ENCODE data around the gene PLAAT2.
"Not testable (repeated sequence)": the region's sequence is repeated elsewhere in the genome, so short reads cannot be mapped to it uniquely, and the experiment has no call there.

Gene PLAAT2

GRCh38 chr11:63563201-63564055 is at the start of gene PLAAT2:
TSS of gene PLAAT2 (minus strand) at chr11:63563379. CDS start at chr11:63563324, 55 bp downstream.
- DNase-seq, result no peak

- no peak for DNase-seq
Measured at GRCh38 chr11:63612181-63612580, 49.0 kb upstream of the PLAAT2 start.

- no peak for DNase-seq
Measured at GRCh38 chr11:63611395-63611747, 48.2 kb upstream of the PLAAT2 start.

- no peak for DNase-seq
Measured at GRCh38 chr11:63610604-63611394, 47.6 kb upstream of the PLAAT2 start.

GRCh38 chr11:63609971-63610580 is 46.9 kb upstream of the PLAAT2 start:
- no peak for DNase-seq

GRCh38 chr11:63609536-63609935 is 46.4 kb upstream of the PLAAT2 start:
- no peak for DNase-seq

- DNase-seq, result no peak
Measured at GRCh38 chr11:63608353-63609345, 45.5 kb upstream of the PLAAT2 start.

- DNase-seq, result no peak
Measured at GRCh38 chr11:63603180-63603518, 40.0 kb upstream of the PLAAT2 start.

GRCh38 chr11:63602290-63603179 is 39.4 kb upstream of the PLAAT2 start:
- DNase-seq, result not testable (repeated sequence)

- DNase-seq, result no peak
Measured at GRCh38 chr11:63599211-63600122, 36.3 kb upstream of the PLAAT2 start.

GRCh38 chr11:63598556-63598955 is 35.4 kb upstream of the PLAAT2 start:
- DNase-seq, result no peak

- no peak for DNase-seq
Measured at GRCh38 chr11:63595296-63595695, 32.1 kb upstream of the PLAAT2 start.

GRCh38 chr11:63592975-63593395 is 29.8 kb upstream of the PLAAT2 start:
- DNase-seq, result peak; percentile 37

- DNase-seq, result no peak
Measured at GRCh38 chr11:63590024-63590788, 27.0 kb upstream of the PLAAT2 start.

GRCh38 chr11:63589000-63589399 is 25.8 kb upstream of the PLAAT2 start:
- no peak for DNase-seq

GRCh38 chr11:63586451-63587166 is 23.4 kb upstream of the PLAAT2 start:
- no peak for DNase-seq

GRCh38 chr11:63583357-63583677 is 20.1 kb upstream of the PLAAT2 start:
- no peak for DNase-seq

- DNase-seq, result not testable (repeated sequence)
Measured at GRCh38 chr11:63581224-63581623, 18.0 kb upstream of the PLAAT2 start.

GRCh38 chr11:63578882-63579281 is 15.7 kb upstream of the PLAAT2 start:
- not testable (repeated sequence) for DNase-seq

All from NCI-H526 treated with DMSO at 0.1 percent for 48 hours (cell line).